Sigmoid colon (tissue), 4 donors: ENCODE results near the gene GTF3C5.

ENCODE experiments used
- POLR2AphosphoS5 ChIP-seq, 4 donors: sonication (generic); formaldehyde crosslinking; IDR thresholded peaks; one replicate each; pipeline ENCODE4 v1.6.1; 2017; ENCODE audit warnings: antibody characterized with exemption in 4 of 4
- TF ChIP-seq, protein P1 (sequence below), 4 experiments: fragments of 450-650 bp in 3 of 4; fragments of 200-600 bp in 1 of 4; IDR thresholded peaks; one replicate each; pipeline ENCODE4 v1.5.1; 2016 to 2019; ENCODE audit warnings: antibody characterized with exemption in 4 of 4, mild to moderate bottlenecking in 3 of 4, moderate library complexity in 2 of 4

DNA sequence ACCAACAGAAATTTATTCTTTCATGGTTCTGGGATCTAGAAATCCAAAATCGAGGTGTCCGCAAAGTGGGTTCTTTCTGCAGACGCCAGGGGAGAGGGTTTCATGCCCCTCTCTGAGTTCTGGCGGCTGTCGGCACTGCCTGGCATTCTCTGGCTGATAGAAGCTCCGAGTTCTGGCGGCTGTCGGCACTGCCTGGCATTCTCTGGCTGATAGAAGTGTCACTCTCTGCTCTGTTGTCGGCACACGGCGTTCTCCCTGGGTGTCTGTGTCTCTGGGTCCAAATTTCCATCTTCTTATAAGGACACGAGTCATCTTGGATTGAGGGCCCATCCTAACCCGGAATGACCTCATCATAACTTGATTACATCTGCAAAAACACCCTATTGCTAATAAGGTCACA, 44.7 kb upstream of the GTF3C5 start:
- TF ChIP-seq, protein P1, sequence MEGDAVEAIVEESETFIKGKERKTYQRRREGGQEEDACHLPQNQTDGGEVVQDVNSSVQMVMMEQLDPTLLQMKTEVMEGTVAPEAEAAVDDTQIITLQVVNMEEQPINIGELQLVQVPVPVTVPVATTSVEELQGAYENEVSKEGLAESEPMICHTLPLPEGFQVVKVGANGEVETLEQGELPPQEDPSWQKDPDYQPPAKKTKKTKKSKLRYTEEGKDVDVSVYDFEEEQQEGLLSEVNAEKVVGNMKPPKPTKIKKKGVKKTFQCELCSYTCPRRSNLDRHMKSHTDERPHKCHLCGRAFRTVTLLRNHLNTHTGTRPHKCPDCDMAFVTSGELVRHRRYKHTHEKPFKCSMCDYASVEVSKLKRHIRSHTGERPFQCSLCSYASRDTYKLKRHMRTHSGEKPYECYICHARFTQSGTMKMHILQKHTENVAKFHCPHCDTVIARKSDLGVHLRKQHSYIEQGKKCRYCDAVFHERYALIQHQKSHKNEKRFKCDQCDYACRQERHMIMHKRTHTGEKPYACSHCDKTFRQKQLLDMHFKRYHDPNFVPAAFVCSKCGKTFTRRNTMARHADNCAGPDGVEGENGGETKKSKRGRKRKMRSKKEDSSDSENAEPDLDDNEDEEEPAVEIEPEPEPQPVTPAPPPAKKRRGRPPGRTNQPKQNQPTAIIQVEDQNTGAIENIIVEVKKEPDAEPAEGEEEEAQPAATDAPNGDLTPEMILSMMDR (IDR thresholded peaks at IDR 0.05), result no peak
- TF ChIP-seq POLR2AphosphoS5 (IDR thresholded peaks at IDR 0.05), result no peak
